Transverse colon (tissue), 4 donors: Measurements from ENCODE around the gene PRIMA1. TPM values are rescaled to one million over a fixed set of nuclear protein-coding genes. Genes with fewer than 3 reads are reported as not detected.

Source experiments
- DNase-seq: peaks from one replicate; pipeline ENCODE4 v3.0.0-alpha.2; 2019
- H3K27ac ChIP-seq, 4 donors: fragments of 200-600 bp; sonication (generic); 2 replicates each; pipeline ENCODE4 v1.5.1; 2016 to 2018; ENCODE audit warnings: inconsistent platforms in 4 of 4
- H3K27me3 ChIP-seq: fragments of 200-600 bp; sonication (generic); 2 replicates; pipeline ENCODE4 v1.5.1; 2017; ENCODE audit warnings: inconsistent platforms
- H3K36me3 ChIP-seq, 4 donors: fragments of 200-600 bp; sonication (generic); 2 replicates each; pipeline ENCODE4 v1.5.1; 2017 to 2019; ENCODE audit warnings: inconsistent platforms in 4 of 4
- H3K4me1 ChIP-seq, 4 donors: fragments of 200-600 bp; sonication (generic); 2 replicates each; pipeline ENCODE4 v1.5.1; 2017 to 2020; ENCODE audit warnings: inconsistent platforms in 4 of 4
- H3K4me3 ChIP-seq, 4 donors: fragments of 200-600 bp; sonication (generic); 1 replicate in 1 of 4; 2 replicates in 3 of 4; pipeline versions ENCODE4 v1.5.1 to v1.6.1; 2017 to 2019; ENCODE audit warnings: inconsistent platforms in 4 of 4
- H3K9me3 ChIP-seq, 2 donors: fragments of 200-600 bp; sonication (generic); 2 replicates each; pipeline ENCODE4 v1.5.1; 2017 to 2019; ENCODE audit warnings: inconsistent platforms in 2 of 2
- CTCF ChIP-seq, 5 experiments: fragments of 200-600 bp in 3 of 5; fragments of 450-650 bp in 2 of 5; sonication (generic) in 3 of 5; IDR thresholded peaks; 1 replicate in 2 of 5; 2 replicates in 3 of 5; pipeline ENCODE4 v1.5.1; 2016 to 2017; ENCODE audit warnings: antibody characterized with exemption in 5 of 5, inconsistent platforms in 3 of 5, mild to moderate bottlenecking in 2 of 5, moderate library complexity in 1 of 5
- EP300 ChIP-seq: sonication (generic); formaldehyde crosslinking; IDR thresholded peaks from one replicate; pipeline ENCODE4 v1.6.1; 2017; ENCODE audit warnings: antibody characterized with exemption, low read depth
- POLR2A ChIP-seq: fragments of 450-650 bp; IDR thresholded peaks from one replicate; pipeline ENCODE4 v1.6.1; 2016; ENCODE audit warnings: antibody characterized with exemption, mild to moderate bottlenecking, moderate library complexity
- POLR2AphosphoS5 ChIP-seq, 3 donors: sonication (generic); formaldehyde crosslinking; IDR thresholded peaks; one replicate each; pipeline ENCODE4 v1.6.1; 2016; ENCODE audit warnings: antibody characterized with exemption in 3 of 3
- WGBS, 2 donors: methylation state at CpG; one replicate each; pipeline ENCODE4 v1.1.5; 2018; ENCODE audit warnings: low coverage in 1 of 2; 5-methylcytosine and 5-hydroxymethylcytosine counted together
- in situ Hi-C, 4 donors: fragments of 200-750 bp; cut with MboI; loops; one replicate each; pipeline versions ENCODE4 v1.15.0 to v1.15.1; 2017; ENCODE audit warnings: low sequenced_read_pairs in 3 of 4, low pct_ligation_motif_present in 1 of 4, low pct_unique_long_range_greater_than_20kb in 1 of 4
- intact Hi-C: fragments of 100-400 bp; cut with DNase I; formaldehyde crosslinking; loops from one replicate; pipeline ENCODE4 v1.15.1; 2023; ENCODE audit warnings: low total_unique reads
- total RNA-seq, 4 donors: library from RNA; depleted of rRNA; stranded (reverse); fragments of >200 nt; gene quantifications; one replicate each; pipeline ENCODE4 v1.1.0, GENCODE V29; 2016

The PRIMA1 gene
- total RNA-seq, 4 donors from 2014 or later, result 3.0 to 8.2 (median 4.8) TPM

GRCh38 chr14:93733231-93733630, 55.1 kb downstream of the PRIMA1 start:
- Histone ChIP-seq H3K36me3 (no peaks in the 10 kb centered on the region), H3K4me1 (no peaks in the 10 kb centered on the region), H3K27ac (no peak overlapping the region), H3K27me3 (no peaks in the 10 kb centered on the region), H3K4me3 (no peak overlapping the region), H3K9me3 (no peaks in the 10 kb centered on the region)
- in situ Hi-C loops (no loop called here), intact Hi-C loops (no loop called here)
- DNase-seq, result no peak
- 65% methylated on average over 9 of the region's 11 CpGs; no CpG with 5 or more reads in 1 of the 2 donors for WGBS, 2 donors
- TF ChIP-seq POLR2AphosphoS5 (IDR thresholded peaks at IDR 0.05) (no peak), EP300 (no peak), POLR2A (no peak), CTCF (IDR thresholded peaks at IDR 0.05) (no peak)

GRCh38 chr14:93732524-93732923, 55.8 kb downstream of the PRIMA1 start:
- no peaks in the 10 kb centered on the region for H3K36me3 ChIP-seq
- no peak overlapping the region for H3K4me3 ChIP-seq
- no peak for TF ChIP-seq POLR2A
- intact Hi-C loops (no loop called here), in situ Hi-C loops (no loop called here)
- H3K4me1 ChIP-seq, result no peaks in the 10 kb centered on the region
- H3K9me3 ChIP-seq, result no peaks in the 10 kb centered on the region
- H3K27ac ChIP-seq, result no peak overlapping the region
- DNase-seq, result no peak
- 77 to 88% methylated on average over 5 to 10 of the region's 10 CpGs for WGBS, 2 donors
- no peaks in the 10 kb centered on the region for H3K27me3 ChIP-seq

GRCh38 chr14:93731753-93732152, 56.5 kb downstream of the PRIMA1 start:
- in situ Hi-C loops, result no loop called here
- H3K36me3 ChIP-seq, result no peaks in the 10 kb centered on the region

GRCh38 chr14:93729993-93730392, 58.3 kb downstream of the PRIMA1 start:
- Histone ChIP-seq H3K9me3 (no peaks in the 10 kb centered on the region), H3K4me1 (no peaks in the 10 kb centered on the region), H3K4me3 (no peak overlapping the region), H3K27ac (no peak overlapping the region), H3K27me3 (no peaks in the 10 kb centered on the region), H3K36me3 (no peaks in the 10 kb centered on the region)
- intact Hi-C loops, result no loop called here
- DNase-seq, result no peak
- TF ChIP-seq POLR2AphosphoS5 (IDR thresholded peaks at IDR 0.05), result no peak
- TF ChIP-seq EP300, result no peak
- TF ChIP-seq CTCF (IDR thresholded peaks at IDR 0.05), result no peak
- no peak for TF ChIP-seq POLR2A
- WGBS, 2 donors, result 60 to 69% methylated on average over 1 to 10 of the region's 10 CpGs
- in situ Hi-C loops, result no loop called here

More at GRCh38 chr14:93731753-93732152, 56.5 kb downstream of the PRIMA1 start:
- WGBS, 2 donors, result 17 to 43% methylated on average over 1 to 7 of the region's 7 CpGs
- TF ChIP-seq CTCF (IDR thresholded peaks at IDR 0.05) (no peak), POLR2AphosphoS5 (IDR thresholded peaks at IDR 0.05) (no peak), EP300 (no peak), POLR2A (no peak)
- DNase-seq, result no peak
- no peak overlapping the region for H3K27ac ChIP-seq
- no peaks in the 10 kb centered on the region for H3K9me3 ChIP-seq
- intact Hi-C loops, result no loop called here
- no peaks in the 10 kb centered on the region for H3K4me1 ChIP-seq
- H3K4me3 ChIP-seq, result no peak overlapping the region
- H3K27me3 ChIP-seq, result no peaks in the 10 kb centered on the region

GRCh38 chr14:93728651-93729016, 59.7 kb downstream of the PRIMA1 start:
- H3K27me3 ChIP-seq, result no peaks in the 10 kb centered on the region
- in situ Hi-C loops (no loop called here), intact Hi-C loops (no loop called here)
- H3K36me3 ChIP-seq, result no peaks in the 10 kb centered on the region
- H3K9me3 ChIP-seq, result no peaks in the 10 kb centered on the region
- H3K27ac ChIP-seq, result no peak overlapping the region
- DNase-seq, result no peak
- 89% methylated on average over 8 of the region's 8 CpGs; no CpG with 5 or more reads in 1 of the 2 donors for WGBS, 2 donors
- H3K4me3 ChIP-seq, result no peak overlapping the region
- no peaks in the 10 kb centered on the region for H3K4me1 ChIP-seq
- TF ChIP-seq EP300 (no peak), CTCF (IDR thresholded peaks at IDR 0.05) (no peak)
